Thyroid gland (tissue), 4 donors: ENCODE results near the gene FAM118A.

Experiments
- CTCF ChIP-seq, 6 experiments: fragments of 200-600 bp in 3 of 6; fragments of 450-650 bp in 3 of 6; sonication (generic) in 3 of 6; IDR thresholded peaks; one replicate each; pipeline ENCODE4 v1.5.1; 2016 to 2019; ENCODE audit warnings: antibody characterized with exemption in 6 of 6, mild to moderate bottlenecking in 2 of 6, inconsistent platforms in 1 of 6, moderate library complexity in 1 of 6
- POLR2A ChIP-seq, 2 donors: fragments of 450-650 bp; IDR thresholded peaks; one replicate each; pipeline ENCODE4 v1.6.1; 2017; ENCODE audit warnings: antibody characterized with exemption in 2 of 2, mild to moderate bottlenecking in 2 of 2, moderate library complexity in 1 of 2

GRCh38 chr22:45294030-45294429 is 15.7 kb upstream of the FAM118A start:
- TF ChIP-seq CTCF (IDR thresholded peaks at IDR 0.05) (no peak), POLR2A (IDR thresholded peaks at IDR 0.05) (no peak)
